ENCODE data around the gene SPOCK1.

DNA sequence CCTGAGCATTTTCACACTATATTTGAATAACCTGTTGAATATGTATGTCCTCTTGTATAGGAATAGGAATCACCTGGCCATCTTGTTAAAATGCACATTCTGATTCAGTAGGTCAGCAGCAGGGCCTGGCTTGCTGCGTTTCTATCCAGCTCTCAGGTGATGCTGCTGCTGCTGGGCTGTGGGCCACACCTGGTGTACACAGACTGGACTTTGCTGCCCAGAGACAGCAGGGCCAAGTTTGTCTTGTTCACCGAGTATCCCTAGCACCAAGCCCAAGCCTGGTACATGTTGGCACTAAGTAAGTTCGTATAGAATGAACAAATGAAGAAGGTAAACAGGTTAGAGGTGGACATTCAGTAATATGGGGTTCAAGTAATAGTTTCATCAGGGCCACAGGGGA is 151.3 kb downstream of the SPOCK1 start:
- no peak for TF ChIP-seq POLR2AphosphoS5 (IDR thresholded peaks at IDR 0.05; ENCODE audit: borderline replicate concordance, low read depth, low read length)
- no peak for TF ChIP-seq EZH2 (IDR thresholded peaks at IDR 0.05)

All from SK-N-MC (cell line).